Mesodermal cell (in vitro differentiated cells): ENCODE measurements around the gene ARHGAP26.

Experiments
- H3K27ac ChIP-seq: 2 replicates; pipeline ENCODE4 v1.7.0; 2013; ENCODE audit warnings: mild to moderate bottlenecking, low read depth, low read length, moderate library complexity; ENCODE audit not compliant: severe bottlenecking
- H3K36me3 ChIP-seq: 2 replicates; pipeline ENCODE4 v1.7.1; 2013; ENCODE audit warnings: mild to moderate bottlenecking, low read length, moderate library complexity; ENCODE audit not compliant: control insufficient read depth, insufficient read depth
- H3K4me1 ChIP-seq: one replicate; pipeline ENCODE4 v1.7.1; 2013; ENCODE audit warnings: mild to moderate bottlenecking, low read length; ENCODE audit not compliant: insufficient read depth, control insufficient read depth, poor library complexity, severe bottlenecking
- H3K4me3 ChIP-seq: 2 replicates; pipeline ENCODE4 v1.7.0; 2013; ENCODE audit warnings: low read length, control low read depth, mild to moderate bottlenecking; ENCODE audit not compliant: insufficient read depth, poor library complexity, severe bottlenecking; ENCODE audit errors: extremely low read depth
- H3K9me3 ChIP-seq: 2 replicates; pipeline ENCODE4 v1.7.1; 2013; ENCODE audit warnings: mild to moderate bottlenecking, low read length, moderate library complexity; ENCODE audit not compliant: control insufficient read depth
- WGBS, 2 experiments: methylation state at CpG; one replicate each; pipeline ENCODE4 v1.1.5; 2013; ENCODE audit warnings: missing lambda C conversion rate in 2 of 2; ENCODE audit not compliant: insufficient coverage in 2 of 2; 5-methylcytosine and 5-hydroxymethylcytosine counted together

ARHGAP26 gene

DNA sequence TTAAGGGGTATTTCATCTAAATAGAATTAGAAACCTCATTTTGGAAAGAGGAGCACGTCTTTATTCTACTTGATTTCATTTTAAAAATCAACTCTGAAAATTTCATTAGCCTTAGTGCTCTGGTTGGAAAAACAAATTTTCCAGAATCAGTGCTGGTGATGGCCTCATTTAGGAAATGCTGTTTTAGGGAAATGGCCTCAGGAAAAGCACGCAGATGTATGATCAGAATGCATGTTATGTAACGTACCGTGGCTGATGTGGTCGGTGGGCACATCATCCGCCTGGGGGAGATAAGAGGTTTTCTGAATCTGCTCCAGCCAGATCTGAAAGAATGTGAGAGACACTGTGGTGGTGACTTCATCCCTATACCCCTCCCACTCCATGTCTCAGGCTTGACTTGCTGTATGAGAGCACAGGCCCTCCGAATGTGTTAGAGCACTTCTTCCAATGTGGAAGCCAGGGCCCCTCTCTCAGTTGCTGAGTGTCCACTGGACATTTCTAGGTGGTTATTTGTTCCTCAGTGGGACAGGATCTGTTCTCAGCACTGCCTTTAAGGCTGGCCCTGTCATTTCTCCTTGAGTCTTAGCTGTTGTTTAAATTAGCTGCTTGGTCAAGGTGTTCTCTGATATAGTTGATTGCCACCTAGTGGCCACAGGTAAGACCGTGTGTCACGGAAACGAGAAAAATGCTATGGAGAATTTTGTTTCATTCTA lies 96.5 kb downstream of the ARHGAP26 start:
- Histone ChIP-seq H3K36me3 (no peaks in the 10 kb centered on the region), H3K9me3 (no peaks in the 10 kb centered on the region), H3K4me1 (peaks cover 10% of the 10 kb centered on the region), H3K27ac (peak overlapping the region; percentile 57), H3K4me3 (no peak overlapping the region)
- WGBS, 2 experiments: 20 to 28% methylated on average over 4 to 9 of the region's 10 CpGs

DNA sequence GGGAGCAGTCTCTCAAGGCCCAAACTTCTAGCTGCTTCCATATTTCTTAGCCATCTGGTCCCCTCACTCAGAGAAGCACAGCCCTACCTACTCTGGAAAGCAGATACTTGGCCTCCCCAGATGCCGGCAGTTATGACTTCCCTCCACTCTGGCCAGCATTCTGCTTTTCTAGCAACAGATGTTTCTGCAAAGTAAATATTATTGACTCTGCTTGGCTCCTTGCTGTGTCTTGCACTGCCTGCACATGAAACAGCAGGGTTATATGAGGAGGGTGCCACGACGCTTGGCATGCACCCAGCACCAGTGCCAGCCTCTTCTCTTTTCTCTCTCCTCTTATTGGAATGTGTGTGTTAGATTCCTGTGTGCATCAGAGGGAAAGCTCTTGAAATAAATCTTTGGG lies 99.7 kb downstream of the ARHGAP26 start:
- Histone ChIP-seq H3K36me3 (no peaks in the 10 kb centered on the region), H3K4me3 (no peak overlapping the region), H3K9me3 (no peaks in the 10 kb centered on the region), H3K27ac (no peak overlapping the region), H3K4me1 (peaks cover 12% of the 10 kb centered on the region)
- 94% methylated on average over 2 of the region's 3 CpGs; no CpG with 5 or more reads in 1 of the 2 experiments for WGBS, 2 experiments

GRCh38 chr5:142870532-142871362 lies 100.6 kb downstream of the ARHGAP26 start:
- Histone ChIP-seq H3K4me3 (no peak overlapping the region), H3K27ac (no peak overlapping the region), H3K9me3 (no peaks in the 10 kb centered on the region), H3K36me3 (no peaks in the 10 kb centered on the region), H3K4me1 (peaks cover 12% of the 10 kb centered on the region)
- 84 to 95% methylated on average over 6 to 8 of the region's 9 CpGs for WGBS, 2 experiments

- Histone ChIP-seq H3K4me1 (peaks cover 12% of the 10 kb centered on the region), H3K9me3 (no peaks in the 10 kb centered on the region), H3K4me3 (no peak overlapping the region), H3K36me3 (no peaks in the 10 kb centered on the region), H3K27ac (no peak overlapping the region)
- WGBS, 2 experiments: 79 to 90% methylated on average over 9 to 10 of the region's 13 CpGs
These were observed 101.4 kb downstream of the ARHGAP26 start for GRCh38 chr5:142871363-142872193.

GRCh38 chr5:142872217-142872616 lies 102.0 kb downstream of the ARHGAP26 start:
- 92% methylated on average over 2 of the region's 3 CpGs; no CpG with 5 or more reads in 1 of the 2 experiments for WGBS, 2 experiments

DNA sequence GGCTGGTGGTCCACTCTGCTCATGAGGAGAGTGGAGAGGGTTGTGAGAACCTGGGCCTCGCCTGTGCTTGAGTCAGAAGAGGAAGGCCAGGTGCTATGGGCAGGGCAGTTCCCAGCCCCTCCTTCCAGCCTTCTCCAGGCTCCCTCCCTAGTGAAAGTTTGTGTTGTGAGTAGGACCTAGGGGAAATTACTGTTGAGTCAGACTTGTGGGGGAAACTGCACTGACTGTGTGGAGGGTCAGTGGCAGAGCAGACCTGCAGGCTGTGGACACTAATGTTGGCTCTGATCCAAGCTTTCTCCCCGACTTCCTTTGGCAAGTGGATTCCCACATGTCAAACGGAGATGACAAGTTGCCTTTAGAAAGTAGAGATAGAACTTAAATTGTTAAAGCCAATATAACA lies 102.6 kb downstream of the ARHGAP26 start:
- Histone ChIP-seq H3K27ac (no peak overlapping the region), H3K9me3 (no peaks in the 10 kb centered on the region), H3K4me3 (no peak overlapping the region), H3K4me1 (peaks cover 12% of the 10 kb centered on the region), H3K36me3 (no peaks in the 10 kb centered on the region)
- 60% methylated on average over 1 of the region's 3 CpGs; no CpG with 5 or more reads in 1 of the 2 experiments for WGBS, 2 experiments

More at GRCh38 chr5:142872217-142872616, 102.0 kb downstream of the ARHGAP26 start:
- Histone ChIP-seq H3K4me1 (peaks cover 12% of the 10 kb centered on the region), H3K4me3 (no peak overlapping the region), H3K36me3 (no peaks in the 10 kb centered on the region), H3K27ac (no peak overlapping the region), H3K9me3 (no peaks in the 10 kb centered on the region)

DNA sequence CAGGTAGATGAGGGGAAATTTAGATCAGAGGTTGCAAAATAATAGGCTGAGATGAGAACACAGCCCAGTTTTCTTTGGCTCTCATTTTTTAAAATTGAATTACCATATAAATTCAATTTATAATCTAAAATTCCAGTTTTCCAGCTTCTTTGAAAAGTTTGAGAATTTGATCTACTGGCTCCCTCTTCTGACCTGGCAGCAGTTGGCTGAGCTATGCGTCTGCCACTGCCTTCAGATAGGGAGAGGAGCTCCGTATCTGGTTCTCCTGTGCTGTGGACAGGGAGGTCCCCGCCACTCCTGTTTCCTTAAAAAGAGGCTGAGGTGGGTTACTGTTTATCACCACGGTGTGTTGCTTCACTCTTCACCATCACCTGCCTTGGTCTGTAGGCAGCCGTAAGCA lies 103.7 kb downstream of the ARHGAP26 start:
- no peaks in the 10 kb centered on the region for H3K9me3 ChIP-seq
- peaks cover 12% of the 10 kb centered on the region for H3K4me1 ChIP-seq
- 64 to 84% methylated on average over 2 to 4 of the region's 5 CpGs for WGBS, 2 experiments
- H3K36me3 ChIP-seq: no peaks in the 10 kb centered on the region
- H3K27ac ChIP-seq: no peak overlapping the region
- no peak overlapping the region for H3K4me3 ChIP-seq

DNA sequence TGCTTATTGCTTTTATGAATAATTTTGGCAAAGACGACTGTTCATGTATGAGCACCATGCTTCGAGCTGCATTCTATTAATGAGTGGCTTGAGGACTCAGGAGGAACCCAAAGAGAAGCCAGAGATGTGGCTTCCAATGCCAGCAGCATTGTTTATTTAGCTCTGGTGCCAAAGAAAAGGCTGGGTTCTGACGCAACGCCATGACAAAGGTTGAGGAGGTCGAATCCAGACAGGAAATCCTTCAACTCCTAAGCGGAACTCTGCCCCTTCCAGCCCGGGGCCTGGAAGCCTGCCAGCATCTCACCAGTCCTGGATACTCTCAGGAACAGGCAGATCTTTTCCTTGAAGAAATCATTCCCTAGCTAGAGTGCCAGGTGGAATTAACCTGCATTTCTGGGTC lies 104.4 kb downstream of the ARHGAP26 start:
- 94 to 98% methylated on average over 7 of the region's 7 CpGs for WGBS, 2 experiments
- Histone ChIP-seq H3K27ac (no peak overlapping the region), H3K4me3 (no peak overlapping the region), H3K4me1 (peaks cover 12% of the 10 kb centered on the region), H3K9me3 (no peaks in the 10 kb centered on the region), H3K36me3 (no peaks in the 10 kb centered on the region)

- Histone ChIP-seq H3K36me3 (no peaks in the 10 kb centered on the region), H3K4me1 (peaks cover 15% of the 10 kb centered on the region), H3K9me3 (no peaks in the 10 kb centered on the region), H3K27ac (no peak overlapping the region), H3K4me3 (no peak overlapping the region)
- WGBS, 2 experiments: 80 to 83% methylated on average over 1 of the region's 3 CpGs
These were observed 105.8 kb downstream of the ARHGAP26 start for GRCh38 chr5:142875936-142876335.

DNA sequence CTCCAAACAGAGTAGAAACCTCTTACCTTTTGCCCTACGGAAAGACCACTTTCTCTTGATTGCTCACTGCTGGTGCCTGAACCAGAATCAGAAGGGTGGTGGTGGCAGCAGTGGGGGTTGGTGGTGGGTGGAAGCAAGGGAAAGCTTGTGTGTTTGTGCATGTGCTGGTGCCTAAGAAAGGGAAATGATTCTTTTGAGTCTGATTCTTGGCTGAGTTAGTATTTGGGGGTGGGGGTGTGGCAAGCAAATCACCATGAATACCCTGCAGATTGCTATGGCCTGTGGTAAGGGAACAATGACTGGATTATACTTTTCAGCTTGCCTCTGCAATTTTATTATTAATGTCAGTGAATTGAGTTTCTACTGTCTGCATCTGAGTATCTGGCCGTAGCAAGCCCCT lies 106.6 kb downstream of the ARHGAP26 start:
- WGBS, 2 experiments: 86 to 89% methylated on average over 1 of the region's 2 CpGs

More for the DNA sequence above, 106.6 kb downstream of the ARHGAP26 start:
- no peaks in the 10 kb centered on the region for H3K36me3 ChIP-seq
- no peaks in the 10 kb centered on the region for H3K9me3 ChIP-seq
- H3K27ac ChIP-seq: no peak overlapping the region
- H3K4me1 ChIP-seq: peaks cover 22% of the 10 kb centered on the region
- H3K4me3 ChIP-seq: no peak overlapping the region
